ENCODE results near the gene ITGB2. TPM values are rescaled to one million over a fixed set of nuclear protein-coding genes. Genes with fewer than 3 reads are reported as not detected.

The ITGB2 gene
- total RNA-seq, 1 donor from 2014 or later: 65.5 TPM

DNA sequence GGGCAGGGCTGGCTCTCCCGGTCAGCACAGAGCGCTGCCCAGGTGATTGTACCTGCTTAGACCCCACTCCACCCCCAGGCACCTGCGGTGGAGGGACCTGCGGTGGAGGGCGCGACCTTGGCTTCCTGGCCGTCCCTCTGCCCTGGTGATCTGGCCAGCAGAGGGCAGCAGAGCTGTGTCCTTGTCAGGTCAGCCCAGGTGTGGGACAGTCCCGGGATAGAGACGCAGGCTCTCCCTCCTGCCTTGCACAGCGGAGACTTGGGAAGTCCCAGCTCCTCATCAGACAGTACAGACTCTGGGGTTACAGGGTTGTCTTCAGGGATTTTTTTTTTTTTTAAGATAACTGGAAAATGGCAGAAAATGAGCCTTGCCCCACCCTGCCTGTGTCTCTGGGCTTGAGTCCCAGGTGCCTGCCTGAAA, 29.1 kb upstream of the ITGB2 start:
- peaks cover 23 to 40% of the 10 kb centered on the region in 2 donors for H3K4me1 ChIP-seq
- H3K4me3 ChIP-seq: peak overlapping the region in 1 of 2 donors; percentile 10
- TF ChIP-seq, protein P1, sequence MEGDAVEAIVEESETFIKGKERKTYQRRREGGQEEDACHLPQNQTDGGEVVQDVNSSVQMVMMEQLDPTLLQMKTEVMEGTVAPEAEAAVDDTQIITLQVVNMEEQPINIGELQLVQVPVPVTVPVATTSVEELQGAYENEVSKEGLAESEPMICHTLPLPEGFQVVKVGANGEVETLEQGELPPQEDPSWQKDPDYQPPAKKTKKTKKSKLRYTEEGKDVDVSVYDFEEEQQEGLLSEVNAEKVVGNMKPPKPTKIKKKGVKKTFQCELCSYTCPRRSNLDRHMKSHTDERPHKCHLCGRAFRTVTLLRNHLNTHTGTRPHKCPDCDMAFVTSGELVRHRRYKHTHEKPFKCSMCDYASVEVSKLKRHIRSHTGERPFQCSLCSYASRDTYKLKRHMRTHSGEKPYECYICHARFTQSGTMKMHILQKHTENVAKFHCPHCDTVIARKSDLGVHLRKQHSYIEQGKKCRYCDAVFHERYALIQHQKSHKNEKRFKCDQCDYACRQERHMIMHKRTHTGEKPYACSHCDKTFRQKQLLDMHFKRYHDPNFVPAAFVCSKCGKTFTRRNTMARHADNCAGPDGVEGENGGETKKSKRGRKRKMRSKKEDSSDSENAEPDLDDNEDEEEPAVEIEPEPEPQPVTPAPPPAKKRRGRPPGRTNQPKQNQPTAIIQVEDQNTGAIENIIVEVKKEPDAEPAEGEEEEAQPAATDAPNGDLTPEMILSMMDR (IDR thresholded peaks at IDR 0.05): peak; percentile 96 to 98 (median 97)
- peaks cover under 1 to 8% of the 10 kb centered on the region in 2 donors for H3K36me3 ChIP-seq
- intact Hi-C loops (cut with DNase I): loop anchor here (1.0 to 2.0 kb wide), 3 partner anchors 101 to 179 kb away; no protein-coding TSS in a partner anchor
- peak overlapping the region; percentile 82 to 96 for H3K27ac ChIP-seq
- H3K27me3 ChIP-seq: no peaks in the 10 kb centered on the region
- no peaks in the 10 kb centered on the region for H3K9me3 ChIP-seq
- DNase-seq (ENCODE audit: low spot score in 2 of 2): peak; percentile 50 to 94

DNA sequence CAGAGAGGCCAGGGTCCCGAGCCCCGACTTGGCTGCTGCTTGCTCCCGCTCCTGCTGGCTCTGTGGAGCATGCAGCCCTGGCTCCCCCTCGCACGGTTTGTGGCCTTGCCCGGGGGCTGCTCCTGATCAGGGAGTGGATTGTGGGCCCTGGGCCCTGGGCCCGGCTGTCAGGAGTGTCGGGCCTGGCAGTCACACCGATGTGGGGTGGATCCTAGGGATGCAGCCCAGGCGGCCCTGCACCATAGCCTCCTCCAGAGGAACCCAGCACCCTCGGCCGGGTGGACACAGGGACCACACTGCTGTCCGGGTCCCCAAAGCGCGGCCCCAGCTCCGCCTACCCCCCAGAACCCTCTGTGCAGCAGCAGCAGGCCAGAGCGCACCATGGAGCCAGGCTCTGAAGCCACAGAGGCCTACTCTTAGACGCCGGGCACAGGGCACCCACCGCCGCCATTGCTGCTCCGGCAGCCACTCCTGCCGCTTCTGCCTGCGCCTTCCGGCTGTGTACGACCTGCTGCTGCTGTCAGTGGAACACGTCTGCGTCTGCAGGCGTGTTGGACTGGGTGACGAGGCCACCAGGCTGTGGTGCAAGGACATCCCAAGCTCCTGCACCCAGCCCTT, 28.6 kb upstream of the ITGB2 start:
- H3K9me3 ChIP-seq: no peaks in the 10 kb centered on the region
- H3K4me3 ChIP-seq: no peak overlapping the region
- H3K27me3 ChIP-seq: no peaks in the 10 kb centered on the region
- intact Hi-C loops (cut with DNase I): loop anchor here (1.0 kb wide), 2 partner anchors 126 to 179 kb away; no protein-coding TSS in a partner anchor
- TF ChIP-seq, protein P1 (IDR thresholded peaks at IDR 0.05): no peak
- DNase-seq (ENCODE audit: low spot score in 2 of 2): no peak
- peak overlapping the region; percentile 82 to 96 for H3K27ac ChIP-seq
- H3K36me3 ChIP-seq: peaks cover 6 to 13% of the 10 kb centered on the region in 2 donors
- H3K4me1 ChIP-seq: peaks cover 23 to 40% of the 10 kb centered on the region in 2 donors

DNA sequence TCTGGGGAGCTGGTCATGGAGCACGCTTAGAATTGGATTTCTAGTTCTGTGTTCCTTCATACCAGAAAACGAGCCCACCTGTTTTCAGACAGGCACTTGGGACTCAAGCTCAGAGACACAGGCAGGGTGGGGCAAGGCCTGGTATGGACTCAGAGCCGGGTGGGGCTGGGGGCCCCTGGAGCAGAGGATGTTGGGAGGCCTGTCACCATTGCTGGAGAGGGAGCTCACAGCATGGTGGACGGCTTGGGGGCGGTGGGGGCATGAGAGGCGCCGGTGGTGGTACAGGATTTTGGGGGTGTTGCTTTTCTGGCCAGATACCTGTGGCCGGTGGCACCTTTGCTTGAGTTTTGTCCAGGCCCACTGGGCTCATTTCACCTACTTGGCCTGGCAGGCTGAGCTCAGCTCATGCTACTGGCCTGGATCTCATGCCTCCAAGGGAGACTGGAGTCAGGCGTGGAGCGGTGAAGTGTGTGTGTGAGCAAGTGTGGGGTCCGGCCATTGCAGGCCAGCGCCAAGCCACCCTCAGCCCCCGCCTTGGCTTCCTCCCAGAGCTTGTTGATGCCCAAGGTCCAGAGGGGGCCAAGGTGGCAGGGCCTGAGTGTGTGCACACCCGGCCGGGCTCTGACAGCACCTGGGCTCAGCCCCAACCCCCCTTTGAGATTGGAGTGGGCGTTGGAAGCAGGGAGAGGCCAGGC, 27.9 kb upstream of the ITGB2 start:
- Histone ChIP-seq H3K9me3 (no peaks in the 10 kb centered on the region), H3K4me3 (no peak overlapping the region), H3K27me3 (no peaks in the 10 kb centered on the region), H3K27ac (peak overlapping the region in 1 of 2 donors; percentile 82), H3K4me1 (peaks cover 23 to 35% of the 10 kb centered on the region in 2 donors), H3K36me3 (peaks cover 11 to 19% of the 10 kb centered on the region in 2 donors)
- TF ChIP-seq, protein P1 (IDR thresholded peaks at IDR 0.05): no peak
- DNase-seq (ENCODE audit: low spot score in 2 of 2): peak in 1 of 2 donors; percentile 5
- intact Hi-C loops (cut with DNase I): loop anchor here (1.0 kb wide), 2 partner anchors 127 to 180 kb away; no protein-coding TSS in a partner anchor

DNA sequence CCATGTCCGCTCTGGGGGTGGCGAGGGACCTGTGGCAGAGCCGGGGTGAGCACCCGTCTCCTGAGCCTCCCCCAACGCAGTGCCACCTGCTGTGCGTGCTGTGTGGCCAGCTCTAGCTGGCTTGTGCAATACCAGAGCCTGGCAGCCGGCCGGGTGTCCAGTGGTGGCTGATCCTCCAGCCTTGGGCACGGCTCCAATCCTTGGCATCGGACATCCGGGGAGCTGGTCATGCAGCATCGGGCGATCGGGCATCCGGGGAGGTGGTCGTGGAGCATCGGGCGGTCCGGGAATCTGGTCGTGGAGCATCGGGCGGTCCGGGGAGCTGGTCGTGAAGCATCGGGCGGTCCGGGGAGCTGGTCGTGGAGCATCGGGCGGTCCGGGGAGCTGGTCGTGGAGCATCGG, 27.2 kb upstream of the ITGB2 start:
- peak in 1 of 2 donors; percentile 4 for DNase-seq (ENCODE audit: low spot score in 2 of 2)
- H3K27ac ChIP-seq: no peak overlapping the region
- intact Hi-C loops (cut with DNase I): no loop called here
- no peaks in the 10 kb centered on the region for H3K9me3 ChIP-seq
- peaks cover 11 to 19% of the 10 kb centered on the region in 2 donors for H3K36me3 ChIP-seq
- TF ChIP-seq, protein P1 (IDR thresholded peaks at IDR 0.05): no peak
- H3K4me1 ChIP-seq: peaks cover 18 to 29% of the 10 kb centered on the region in 2 donors
- no peaks in the 10 kb centered on the region for H3K27me3 ChIP-seq
- no peak overlapping the region for H3K4me3 ChIP-seq

DNA sequence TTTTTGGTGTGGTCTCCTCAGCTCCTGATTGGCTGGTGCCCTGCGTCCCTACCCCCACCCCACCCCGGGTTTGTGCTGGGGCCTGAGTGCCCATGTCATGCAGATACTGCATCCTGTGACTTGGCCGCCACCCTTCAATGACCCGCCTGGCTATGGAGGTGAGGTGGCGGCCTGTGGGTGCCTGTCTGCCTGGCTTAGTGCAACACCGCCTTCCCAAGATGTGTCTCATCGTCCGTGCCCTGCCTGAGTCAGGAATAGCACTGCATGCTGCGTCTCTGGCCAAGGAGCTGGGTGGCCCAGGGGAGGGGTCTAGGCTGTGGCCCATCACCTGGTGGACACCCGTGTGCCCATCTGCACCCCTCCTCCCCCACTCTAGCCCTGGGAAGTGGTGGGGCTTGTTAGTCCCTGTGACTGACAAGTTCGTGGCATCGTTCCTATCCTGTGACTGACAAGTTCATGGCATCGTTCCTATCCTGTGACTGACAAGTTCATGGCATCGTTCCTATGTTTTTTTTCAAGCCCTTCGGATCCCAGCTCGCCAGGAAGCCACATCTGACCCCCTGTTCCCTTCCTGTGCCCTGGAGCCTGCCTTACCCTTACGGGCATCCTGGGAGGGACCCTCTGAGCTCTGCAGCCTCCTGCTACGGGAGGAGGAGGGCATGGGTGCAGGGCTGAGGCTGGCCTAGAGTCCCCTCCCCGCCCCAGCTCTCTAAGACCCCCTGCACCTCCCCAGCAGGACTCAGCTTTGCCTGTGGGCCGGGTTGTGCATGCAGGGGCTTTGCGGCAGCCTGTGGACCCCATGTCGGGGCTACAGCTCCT, 26.6 kb upstream of the ITGB2 start:
- peaks cover 11 to 19% of the 10 kb centered on the region in 2 donors for H3K36me3 ChIP-seq
- no peak for DNase-seq (ENCODE audit: low spot score in 2 of 2)

More for the DNA sequence above, 26.6 kb upstream of the ITGB2 start:
- intact Hi-C loops (cut with DNase I): no loop called here
- Histone ChIP-seq H3K9me3 (no peaks in the 10 kb centered on the region), H3K4me1 (peaks cover 15 to 24% of the 10 kb centered on the region in 2 donors), H3K4me3 (no peak overlapping the region), H3K27me3 (no peaks in the 10 kb centered on the region), H3K27ac (no peak overlapping the region)
- TF ChIP-seq, protein P1 (IDR thresholded peaks at IDR 0.05): no peak
